Astrocyte of the spinal cord (primary cell): Measurements from ENCODE around the gene ANKRD16.

Source experiments
- DNase-seq: peaks from one replicate; pipeline ENCODE4 v3.0.0; 2011; ENCODE audit warnings: low read depth, low spot score
- H3K4me3 ChIP-seq: 2 replicates; pipeline ENCODE4 v1.5.1; 2011; ENCODE audit warnings: low read depth, mild to moderate bottlenecking, low read length, moderate library complexity
- CTCF ChIP-seq: IDR thresholded peaks from 2 replicates; pipeline ENCODE4 v1.5.1; 2012; ENCODE audit warnings: low read depth, mild to moderate bottlenecking, low read length, inconsistent platforms
- in situ Hi-C: cut with HindIII; loops from 2 replicates; pipeline ENCODE4 v1.10.0; 2017; ENCODE audit warnings: low sequenced_read_pairs

Gene ANKRD16

GRCh38 chr10:5894403-5894802, 4.7 kb upstream of the ANKRD16 start:
- H3K4me3 ChIP-seq: no peak overlapping the region
- in situ Hi-C loops: no loop called here
- TF ChIP-seq CTCF: no peak
- DNase-seq: no peak

- in situ Hi-C loops: no loop called here
- no peak for TF ChIP-seq CTCF
- H3K4me3 ChIP-seq: no peak overlapping the region
- no peak for DNase-seq
Measured at GRCh38 chr10:5893321-5893720, 3.6 kb upstream of the ANKRD16 start.

GRCh38 chr10:5892007-5892406, 2.3 kb upstream of the ANKRD16 start:
- TF ChIP-seq CTCF: no peak
- H3K4me3 ChIP-seq: no peak overlapping the region
- DNase-seq: peak; percentile 6
- in situ Hi-C loops: no loop called here

GRCh38 chr10:5891009-5891408, 1.3 kb upstream of the ANKRD16 start:
- DNase-seq: no peak
- peak overlapping the region; percentile 87 for H3K4me3 ChIP-seq
- no peak for TF ChIP-seq CTCF
- in situ Hi-C loops: no loop called here

GRCh38 chr10:5890452-5890915, 791 bp upstream of the ANKRD16 start:
- DNase-seq: peak; percentile 5
- in situ Hi-C loops: no loop called here
- H3K4me3 ChIP-seq: peak overlapping the region; percentile 87
- TF ChIP-seq CTCF: no peak

- peak; percentile 22 for DNase-seq
- in situ Hi-C loops: no loop called here
- TF ChIP-seq CTCF: no peak
- peak overlapping the region; percentile 63 for H3K4me3 ChIP-seq
Measured at GRCh38 chr10:5888843-5889623, 660 bp downstream of the ANKRD16 start.
